H9 (cell line): Measurements from ENCODE around the gene TTLL9. TPM values are rescaled to one million over a fixed set of nuclear protein-coding genes. Genes with fewer than 3 reads are reported as not detected.

Source experiments
- DNase-seq: peaks from one replicate; pipeline ENCODE4 v3.0.0-alpha.2; 2017
- H2AFZ ChIP-seq: one replicate; pipeline ENCODE4 v1.6.1; 2013; ENCODE audit warnings: mild to moderate bottlenecking, low read length, control low read depth, moderate library complexity
- H2AK5ac ChIP-seq: 2 replicates; pipeline ENCODE4 v1.6.1; 2013; ENCODE audit warnings: low read length, control low read depth, mixed read lengths; ENCODE audit not compliant: insufficient read length
- H2BK120ac ChIP-seq: one replicate; pipeline ENCODE4 v1.6.1; 2013; ENCODE audit warnings: low read depth, mild to moderate bottlenecking, low read length, control low read depth, inconsistent platforms; ENCODE audit not compliant: poor library complexity, severe bottlenecking
- H2BK12ac ChIP-seq: 2 replicates; pipeline ENCODE4 v1.6.1; 2013; ENCODE audit warnings: low read length, control low read depth, mixed read lengths, low read depth; ENCODE audit not compliant: insufficient read length
- H2BK15ac ChIP-seq: 2 replicates; pipeline ENCODE4 v1.6.1; 2013; ENCODE audit warnings: low read depth, low read length, control low read depth
- H2BK20ac ChIP-seq: one replicate; pipeline ENCODE4 v1.6.1; 2013; ENCODE audit warnings: low read depth, mild to moderate bottlenecking, low read length, control low read depth, inconsistent platforms; ENCODE audit not compliant: poor library complexity, severe bottlenecking
- H2BK5ac ChIP-seq: 2 replicates; pipeline ENCODE4 v1.6.1; 2013; ENCODE audit warnings: low read length, control low read depth, mixed read lengths; ENCODE audit not compliant: insufficient read length
- H3K14ac ChIP-seq: 2 replicates; pipeline ENCODE4 v1.6.1; 2013; ENCODE audit warnings: low read length, control low read depth; ENCODE audit not compliant: insufficient read depth
- H3K18ac ChIP-seq: 2 replicates; pipeline ENCODE4 v1.6.1; 2013; ENCODE audit warnings: low read depth, mild to moderate bottlenecking, mixed read lengths, low read length, control low read depth; ENCODE audit not compliant: insufficient read length
- H3K23ac ChIP-seq: 2 replicates; pipeline ENCODE4 v1.6.1; 2013; ENCODE audit warnings: low read length, control low read depth, mixed read lengths, low read depth; ENCODE audit not compliant: insufficient read length
- H3K23me2 ChIP-seq: 2 replicates; pipeline ENCODE4 v1.6.1; 2013; ENCODE audit warnings: low read depth, mild to moderate bottlenecking, mixed read lengths, low read length, control low read depth; ENCODE audit not compliant: insufficient read length, poor library complexity, severe bottlenecking
- H3K27ac ChIP-seq: 2 replicates; pipeline ENCODE4 v1.5.1; 2013; ENCODE audit warnings: low read length, control low read depth, mixed read lengths, low read depth; ENCODE audit not compliant: insufficient read length
- H3K27me3 ChIP-seq: 2 replicates; pipeline ENCODE4 v1.6.1; 2013; ENCODE audit warnings: low read length, control low read depth, inconsistent platforms; ENCODE audit not compliant: insufficient read depth
- H3K4ac ChIP-seq: 2 replicates; pipeline ENCODE4 v1.6.1; 2013; ENCODE audit warnings: low read depth, mild to moderate bottlenecking, control low read depth, inconsistent platforms, low read length, moderate library complexity
- H3K4me1 ChIP-seq: 2 replicates; pipeline ENCODE4 v1.6.1; 2013; ENCODE audit warnings: low read length, control low read depth, inconsistent platforms; ENCODE audit not compliant: insufficient read depth
- H3K4me2 ChIP-seq: 2 replicates; pipeline ENCODE4 v1.6.1; 2013; ENCODE audit warnings: low read length, control low read depth, mixed read lengths; ENCODE audit not compliant: insufficient read length, insufficient read depth
- H3K56ac ChIP-seq: 2 replicates; pipeline ENCODE4 v1.6.1; 2013; ENCODE audit warnings: low read depth, mild to moderate bottlenecking, mixed read lengths, low read length, control low read depth; ENCODE audit not compliant: insufficient read length
- H3K79me1 ChIP-seq: 2 replicates; pipeline ENCODE4 v1.6.1; 2013; ENCODE audit warnings: low read depth, mild to moderate bottlenecking, moderate library complexity, low read length, control low read depth, inconsistent platforms; ENCODE audit not compliant: insufficient read depth, poor library complexity, severe bottlenecking
- H3K79me2 ChIP-seq: 2 replicates; pipeline ENCODE4 v1.6.1; 2013; ENCODE audit warnings: low read length, control low read depth, inconsistent platforms; ENCODE audit not compliant: insufficient read depth
- H3K9ac ChIP-seq: 2 replicates; pipeline ENCODE4 v1.6.1; 2013; ENCODE audit warnings: low read length, control low read depth, mixed read lengths; ENCODE audit not compliant: insufficient read length; ENCODE audit errors: extremely low read depth
- H3K9me3 ChIP-seq: one replicate; pipeline ENCODE4 v1.6.1; 2013; ENCODE audit warnings: low read depth, low read length, inconsistent platforms; ENCODE audit not compliant: control insufficient read depth
- H3T11ph ChIP-seq: one replicate; pipeline ENCODE4 v1.6.1; 2013; ENCODE audit warnings: mild to moderate bottlenecking, low read length, control low read depth, inconsistent platforms
- H4K20me1 ChIP-seq: one replicate; pipeline ENCODE4 v1.6.1; 2013; ENCODE audit not compliant: control insufficient read depth, insufficient read length, insufficient read depth
- H4K5ac ChIP-seq: 2 replicates; pipeline ENCODE4 v1.6.1; 2013; ENCODE audit warnings: low read depth, mild to moderate bottlenecking, mixed read lengths, low read length, control low read depth; ENCODE audit not compliant: insufficient read length
- H4K8ac ChIP-seq: replicated peaks from 2 replicates; pipeline ENCODE4 v1.6.1; 2013; ENCODE audit warnings: low read length, control low read depth, mixed read lengths, low read depth; ENCODE audit not compliant: insufficient read length
- H4K91ac ChIP-seq: 2 replicates; pipeline ENCODE4 v1.6.1; 2013; ENCODE audit warnings: low read depth, mild to moderate bottlenecking, moderate library complexity, mixed read lengths, low read length, control low read depth; ENCODE audit not compliant: insufficient read length
- H3K27ac Mint-ChIP-seq, 3 experiments: 2 replicates in 2 of 3; 3 replicates in 1 of 3; pipeline ENCODE4 v1.8.0; 2020 to 2021; ENCODE audit warnings: mixed read lengths in 3 of 3, mild to moderate bottlenecking in 1 of 3, moderate library complexity in 1 of 3
- H3K27me3 Mint-ChIP-seq: 2 replicates; pipeline ENCODE4 v1.8.0; 2021; ENCODE audit warnings: low read depth, mild to moderate bottlenecking, moderate library complexity, mixed read lengths
- H3K36me3 Mint-ChIP-seq, 3 experiments: 2 replicates in 2 of 3; 3 replicates in 1 of 3; pipeline ENCODE4 v1.8.0; 2020 to 2021; ENCODE audit warnings: low read depth in 3 of 3, mixed read lengths in 3 of 3; ENCODE audit not compliant: insufficient read depth in 1 of 3
- H3K4me1 Mint-ChIP-seq, 2 experiments: 2 replicates each; pipeline ENCODE4 v1.8.0; 2020; ENCODE audit warnings: mixed read lengths in 2 of 2
- H3K4me3 Mint-ChIP-seq, 2 experiments: 2 replicates in 1 of 2; 3 replicates in 1 of 2; pipeline ENCODE4 v1.8.0; 2020 to 2021; ENCODE audit warnings: mild to moderate bottlenecking in 2 of 2, mixed read lengths in 2 of 2, moderate library complexity in 1 of 2
- H3K9me3 Mint-ChIP-seq, 2 experiments: 2 replicates in 1 of 2; 3 replicates in 1 of 2; pipeline ENCODE4 v1.8.0; 2020; ENCODE audit warnings: mild to moderate bottlenecking in 2 of 2, mixed read lengths in 2 of 2, moderate library complexity in 1 of 2
- whole genome bisulfite sequencing: extraction: QIAGEN DNeasy Blood & Tissue Kit; methylation state at CpG from one replicate; pipeline ENCODE4 v1.1.7; 2013; ENCODE audit warnings: missing lambda C conversion rate, low lambda C conversion rate, mixed read lengths; ENCODE audit not compliant: insufficient read length; ENCODE audit errors: extremely low coverage; 5-methylcytosine and 5-hydroxymethylcytosine counted together
- total RNA-seq: library from RNA; stranded (reverse); gene quantifications from 2 replicates; pipeline ENCODE4 v1.2.1, GENCODE V29; 2021
- TF ChIP-seq, protein P1 (sequence below): fragments of 200-600 bp; sonication (generic); conservative IDR thresholded peaks from 3 replicates; pipeline ENCODE4 v1.8.0; 2021; ENCODE audit warnings: antibody characterized with exemption, mild to moderate bottlenecking

Gene TTLL9
- total RNA-seq, 1 experiment from 2014 or later = 0.20 TPM

DNA sequence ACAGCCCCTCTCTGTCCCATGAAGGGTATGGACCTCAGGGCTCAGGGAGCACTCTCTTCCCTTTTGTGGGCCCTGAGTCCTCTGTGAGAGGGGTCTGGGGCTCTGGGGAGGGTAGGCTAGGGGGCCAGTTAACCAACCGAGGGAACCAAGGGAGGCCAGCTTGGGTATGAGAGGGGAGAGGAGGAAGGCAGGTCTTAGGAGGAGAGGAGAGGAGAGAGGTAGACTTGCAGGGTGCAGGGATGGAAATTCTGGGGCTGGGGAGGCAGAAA lies 827 bp upstream of the TTLL9 start:
- Histone ChIP-seq H3K18ac (no peak overlapping the region), H3K14ac (no peak overlapping the region; the same call in 1 of the 2 replicates), H3K79me1 (no peaks in the 10 kb centered on the region), H3K79me2 (no peaks in the 10 kb centered on the region), H2BK12ac (no peak overlapping the region), H2BK5ac (no peak overlapping the region), H2AK5ac (no peak overlapping the region), H3K9ac (peak overlapping the region; percentile 29), H2BK15ac (no peak overlapping the region), H3K27me3 (peaks cover 16% of the 10 kb centered on the region; the same call in 1 of the 2 replicates), H3K4ac (no peak overlapping the region), H2AFZ (no peak overlapping the region), H3K9me3 (no peaks in the 10 kb centered on the region), H4K20me1 (no peaks in the 10 kb centered on the region), H4K91ac (no peak overlapping the region), H3K56ac (no peak overlapping the region), H4K8ac (no peak overlapping the region), H2BK20ac (no peak overlapping the region), H3K23me2 (peaks cover 12% of the 10 kb centered on the region), H4K5ac (no peak overlapping the region), H3K4me1 (no peaks in the 10 kb centered on the region), H3K23ac (no peak overlapping the region), H3K27ac (no peak overlapping the region), H3K4me2 (peak overlapping the region; percentile 36), H2BK120ac (no peak overlapping the region), H3T11ph (no peak overlapping the region)
- peaks cover 11 to 27% of the 10 kb centered on the region in 2 experiments for H3K4me1 Mint-ChIP-seq
- peaks cover 68% of the 10 kb centered on the region for H3K27me3 Mint-ChIP-seq
- no peak for DNase-seq
- H3K4me3 Mint-ChIP-seq = peak overlapping the region; percentile 79 to 94
- no CpG with 5 or more reads among the region's 1 CpG for WGBS
- H3K27ac Mint-ChIP-seq = no peak overlapping the region
- no peaks in the 10 kb centered on the region for H3K36me3 Mint-ChIP-seq
- H3K9me3 Mint-ChIP-seq = no peaks in the 10 kb centered on the region
- TF ChIP-seq, protein P1, sequence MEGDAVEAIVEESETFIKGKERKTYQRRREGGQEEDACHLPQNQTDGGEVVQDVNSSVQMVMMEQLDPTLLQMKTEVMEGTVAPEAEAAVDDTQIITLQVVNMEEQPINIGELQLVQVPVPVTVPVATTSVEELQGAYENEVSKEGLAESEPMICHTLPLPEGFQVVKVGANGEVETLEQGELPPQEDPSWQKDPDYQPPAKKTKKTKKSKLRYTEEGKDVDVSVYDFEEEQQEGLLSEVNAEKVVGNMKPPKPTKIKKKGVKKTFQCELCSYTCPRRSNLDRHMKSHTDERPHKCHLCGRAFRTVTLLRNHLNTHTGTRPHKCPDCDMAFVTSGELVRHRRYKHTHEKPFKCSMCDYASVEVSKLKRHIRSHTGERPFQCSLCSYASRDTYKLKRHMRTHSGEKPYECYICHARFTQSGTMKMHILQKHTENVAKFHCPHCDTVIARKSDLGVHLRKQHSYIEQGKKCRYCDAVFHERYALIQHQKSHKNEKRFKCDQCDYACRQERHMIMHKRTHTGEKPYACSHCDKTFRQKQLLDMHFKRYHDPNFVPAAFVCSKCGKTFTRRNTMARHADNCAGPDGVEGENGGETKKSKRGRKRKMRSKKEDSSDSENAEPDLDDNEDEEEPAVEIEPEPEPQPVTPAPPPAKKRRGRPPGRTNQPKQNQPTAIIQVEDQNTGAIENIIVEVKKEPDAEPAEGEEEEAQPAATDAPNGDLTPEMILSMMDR = no peak
